NB4 (cell line): ENCODE measurements around the gene ZNF423.

Experiments
- MYC ChIP-seq: IDR thresholded peaks from 2 replicates; pipeline ENCODE4 v1.6.1; 2011; ENCODE audit warnings: low read depth, low read length
- POLR2A ChIP-seq: IDR thresholded peaks from 2 replicates; pipeline ENCODE4 v1.6.1; 2011; ENCODE audit warnings: mild to moderate bottlenecking; ENCODE audit not compliant: insufficient read length; ENCODE audit errors: extremely low read depth
- TF ChIP-seq, protein P1 (sequence below): IDR thresholded peaks from one replicate; pipeline ENCODE4 v1.5.1; 2012; ENCODE audit warnings: low read depth, low read length
- TF ChIP-seq, protein P2 (sequence below): IDR thresholded peaks from 2 replicates; pipeline ENCODE4 v1.6.1; 2011; ENCODE audit warnings: low read depth, low read length

DNA sequence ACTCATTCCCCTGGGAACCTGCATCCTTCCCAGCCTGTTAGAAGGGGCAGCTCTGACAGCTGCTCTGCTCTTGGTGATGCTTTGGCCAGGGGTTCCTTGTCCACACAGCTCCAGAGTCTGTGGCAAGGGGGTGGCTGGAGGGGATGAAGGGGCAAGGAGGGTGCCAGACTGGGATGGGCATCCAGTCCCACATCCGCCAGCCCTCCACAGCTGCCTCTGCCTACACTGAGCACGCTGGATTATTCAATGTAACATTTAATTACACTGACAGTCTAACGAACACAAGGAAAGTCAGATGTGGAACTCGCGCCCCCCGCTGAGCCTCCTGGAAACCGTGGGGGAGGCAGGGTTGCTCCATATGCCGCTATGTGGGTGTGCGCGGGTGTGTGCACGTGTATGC, 381.2 kb downstream of the ZNF423 start:
- TF ChIP-seq, protein P1, sequence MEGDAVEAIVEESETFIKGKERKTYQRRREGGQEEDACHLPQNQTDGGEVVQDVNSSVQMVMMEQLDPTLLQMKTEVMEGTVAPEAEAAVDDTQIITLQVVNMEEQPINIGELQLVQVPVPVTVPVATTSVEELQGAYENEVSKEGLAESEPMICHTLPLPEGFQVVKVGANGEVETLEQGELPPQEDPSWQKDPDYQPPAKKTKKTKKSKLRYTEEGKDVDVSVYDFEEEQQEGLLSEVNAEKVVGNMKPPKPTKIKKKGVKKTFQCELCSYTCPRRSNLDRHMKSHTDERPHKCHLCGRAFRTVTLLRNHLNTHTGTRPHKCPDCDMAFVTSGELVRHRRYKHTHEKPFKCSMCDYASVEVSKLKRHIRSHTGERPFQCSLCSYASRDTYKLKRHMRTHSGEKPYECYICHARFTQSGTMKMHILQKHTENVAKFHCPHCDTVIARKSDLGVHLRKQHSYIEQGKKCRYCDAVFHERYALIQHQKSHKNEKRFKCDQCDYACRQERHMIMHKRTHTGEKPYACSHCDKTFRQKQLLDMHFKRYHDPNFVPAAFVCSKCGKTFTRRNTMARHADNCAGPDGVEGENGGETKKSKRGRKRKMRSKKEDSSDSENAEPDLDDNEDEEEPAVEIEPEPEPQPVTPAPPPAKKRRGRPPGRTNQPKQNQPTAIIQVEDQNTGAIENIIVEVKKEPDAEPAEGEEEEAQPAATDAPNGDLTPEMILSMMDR = no peak
- TF ChIP-seq POLR2A (no peak), MYC (no peak)
- TF ChIP-seq, protein P2, sequence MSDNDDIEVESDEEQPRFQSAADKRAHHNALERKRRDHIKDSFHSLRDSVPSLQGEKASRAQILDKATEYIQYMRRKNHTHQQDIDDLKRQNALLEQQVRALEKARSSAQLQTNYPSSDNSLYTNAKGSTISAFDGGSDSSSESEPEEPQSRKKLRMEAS = no peak
